CD8-positive, alpha-beta memory T cell (primary cell): Measurements from ENCODE around the gene EFNA5. TPM values are rescaled to one million over a fixed set of nuclear protein-coding genes. Genes with fewer than 3 reads are reported as not detected.

Experiments used
- CTCF ChIA-PET: fragments of 350-600 bp; sonication (Branson Sonifier 250); formaldehyde crosslinking; loops from one replicate; lab custom pipeline; 2021; ENCODE audit warnings: antibody characterized with exemption; lab: Charles Lee
- POLR2A ChIA-PET: fragments of 350-600 bp; sonication (Branson Sonifier 250); formaldehyde crosslinking; loops from one replicate; lab custom pipeline; 2021; ENCODE audit warnings: antibody characterized with exemption; lab: Charles Lee
- DNase-seq, 5 donors: peaks; one replicate each; pipeline versions ENCODE4 v3.0.0 to v3.0.0-alpha.2; 2020 to 2022; ENCODE audit warnings: mixed read lengths in 1 of 5
- H3K27ac ChIP-seq: one replicate; pipeline ENCODE4 v1.7.0; 2013; ENCODE audit warnings: low read depth, mild to moderate bottlenecking, low read length, moderate library complexity
- H3K27me3 ChIP-seq: 2 replicates; pipeline ENCODE4 v1.7.0; 2013; ENCODE audit warnings: low read length, mild to moderate bottlenecking; ENCODE audit not compliant: insufficient read depth, poor library complexity, severe bottlenecking
- H3K36me3 ChIP-seq: 2 replicates; pipeline ENCODE4 v1.7.0; 2013; ENCODE audit warnings: mild to moderate bottlenecking, low read length, moderate library complexity; ENCODE audit not compliant: insufficient read depth
- H3K4me1 ChIP-seq: 2 replicates; pipeline ENCODE4 v1.7.0; 2013; ENCODE audit warnings: mild to moderate bottlenecking, low read length, moderate library complexity; ENCODE audit not compliant: insufficient read depth
- H3K4me3 ChIP-seq: 2 replicates; pipeline ENCODE4 v1.7.0; 2013; ENCODE audit warnings: mild to moderate bottlenecking, low read length
- H3K9me3 ChIP-seq: 2 replicates; pipeline ENCODE4 v1.7.0; 2013; ENCODE audit warnings: mild to moderate bottlenecking, low read length
- H3K27ac Mint-ChIP-seq, 8 donors: one replicate each; pipeline ENCODE4 v1.8.0; 2020 to 2021; ENCODE audit warnings: mixed read lengths in 8 of 8, mild to moderate bottlenecking in 6 of 8, inconsistent platforms in 3 of 8, moderate library complexity in 3 of 8
- H3K27me3 Mint-ChIP-seq, 2 donors: one replicate each; pipeline ENCODE4 v1.8.0; 2020 to 2021; ENCODE audit warnings: mixed read lengths in 2 of 2, mild to moderate bottlenecking in 1 of 2, moderate library complexity in 1 of 2
- H3K36me3 Mint-ChIP-seq, 3 donors: one replicate each; pipeline ENCODE4 v1.8.0; 2020 to 2021; ENCODE audit warnings: mixed read lengths in 3 of 3, inconsistent platforms in 1 of 3, mild to moderate bottlenecking in 1 of 3
- H3K4me1 Mint-ChIP-seq, 3 donors: one replicate each; pipeline ENCODE4 v1.8.0; 2020 to 2021; ENCODE audit warnings: mixed read lengths in 3 of 3, inconsistent platforms in 1 of 3, mild to moderate bottlenecking in 1 of 3
- H3K4me3 Mint-ChIP-seq, 7 donors: one replicate each; pipeline ENCODE4 v1.8.0; 2020 to 2021; ENCODE audit warnings: mixed read lengths in 7 of 7, mild to moderate bottlenecking in 6 of 7, moderate library complexity in 4 of 7, inconsistent platforms in 2 of 7
- H3K9me3 Mint-ChIP-seq, 5 donors: one replicate each; pipeline ENCODE4 v1.8.0; 2020 to 2022; ENCODE audit warnings: mixed read lengths in 5 of 5, mild to moderate bottlenecking in 3 of 5, moderate library complexity in 2 of 5, inconsistent platforms in 1 of 5
- polyA plus RNA-seq: library from polyadenylated mRNA; unstranded; fragments of 300-500 nt; fragmentation: Illumina TruSeq; gene quantifications from one replicate; pipeline ENCODE4 v1.2.3, GENCODE V29; 2021
- total RNA-seq, 2 experiments: library from RNA; stranded (reverse); gene quantifications; one replicate each; pipeline ENCODE4 v1.2.3, GENCODE V29; 2021

Gene EFNA5
- total and polyA plus RNA-seq, 3 experiments from 2014 or later, result 0.21 TPM; not detected in 2

DNA sequence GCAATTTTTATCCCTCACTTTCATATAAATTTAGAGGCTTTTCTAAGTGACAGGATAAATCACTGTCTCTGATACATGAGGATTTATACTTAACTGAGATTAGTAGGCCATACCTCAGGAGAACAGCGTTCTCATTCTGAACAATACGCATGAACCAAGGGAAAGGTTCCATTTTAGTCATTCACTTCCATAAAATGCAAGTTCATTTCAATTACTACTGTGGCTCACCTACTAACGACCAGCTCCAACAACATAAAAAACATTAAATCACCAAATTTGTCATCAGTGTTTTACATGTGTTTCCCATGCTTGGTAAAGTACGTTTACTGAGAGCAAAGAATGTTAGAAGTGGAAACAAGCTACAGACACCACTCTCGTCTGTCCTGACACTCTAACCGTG is 67.4 kb downstream of the EFNA5 start:
- Histone ChIP-seq H3K27ac (no peak overlapping the region), H3K27me3 (no peaks in the 10 kb centered on the region), H3K4me3 (no peak overlapping the region), H3K36me3 (no peaks in the 10 kb centered on the region), H3K9me3 (no peaks in the 10 kb centered on the region), H3K4me1 (no peaks in the 10 kb centered on the region)
- Mint-ChIP-seq H3K4me1 (peaks cover 0 to 7% (median 2%) of the 10 kb centered on the region in 3 donors), H3K27ac (no peak overlapping the region), H3K36me3 (no peaks in the 10 kb centered on the region), H3K9me3 (no peaks in the 10 kb centered on the region), H3K4me3 (no peak overlapping the region), H3K27me3 (peaks cover 6 to 30% of the 10 kb centered on the region in 2 donors)
- no peak for DNase-seq
- POLR2A ChIA-PET, result no interaction called here
- CTCF ChIA-PET, result interaction anchor here (1.3 kb wide), 1 partner anchor 31 kb away, joined by 5 read pairs; no protein-coding TSS in a partner anchor

DNA sequence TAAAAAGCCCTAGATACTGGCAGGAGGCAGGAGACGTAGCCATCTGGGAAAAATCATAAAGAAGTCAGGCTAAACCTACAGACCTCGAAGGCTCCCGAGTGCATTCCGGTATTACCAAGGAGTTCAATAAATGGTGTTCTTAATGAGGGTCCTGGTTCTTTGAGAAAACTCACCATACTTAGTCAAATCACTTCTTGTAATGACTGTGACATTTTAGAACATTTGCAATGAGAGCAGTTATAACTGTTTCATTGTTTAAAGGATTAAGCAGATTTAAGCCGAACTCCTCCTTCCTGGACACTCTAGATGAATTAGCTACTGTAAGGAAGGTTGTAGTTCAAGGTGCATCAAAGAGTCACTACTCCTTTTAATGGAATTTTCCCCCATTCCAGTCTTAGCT is 67.8 kb downstream of the EFNA5 start:
- H3K4me1 Mint-ChIP-seq, result peaks cover 0 to 7% (median 2%) of the 10 kb centered on the region in 3 donors
- no peak overlapping the region for H3K27ac ChIP-seq
- no peaks in the 10 kb centered on the region for H3K4me1 ChIP-seq
- no peak overlapping the region for H3K4me3 Mint-ChIP-seq
- CTCF ChIA-PET, result interaction anchor here (1.3 kb wide), 1 partner anchor 31 kb away, joined by 5 read pairs; no protein-coding TSS in a partner anchor
- H3K27ac Mint-ChIP-seq, result no peak overlapping the region
- H3K9me3 Mint-ChIP-seq, result no peaks in the 10 kb centered on the region
- no peaks in the 10 kb centered on the region for H3K9me3 ChIP-seq
- no peak for DNase-seq
- H3K36me3 Mint-ChIP-seq, result no peaks in the 10 kb centered on the region
- H3K27me3 ChIP-seq, result no peaks in the 10 kb centered on the region
- no peaks in the 10 kb centered on the region for H3K36me3 ChIP-seq
- POLR2A ChIA-PET, result no interaction called here
- peaks cover 4 to 25% of the 10 kb centered on the region in 2 donors for H3K27me3 Mint-ChIP-seq
- H3K4me3 ChIP-seq, result no peak overlapping the region

DNA sequence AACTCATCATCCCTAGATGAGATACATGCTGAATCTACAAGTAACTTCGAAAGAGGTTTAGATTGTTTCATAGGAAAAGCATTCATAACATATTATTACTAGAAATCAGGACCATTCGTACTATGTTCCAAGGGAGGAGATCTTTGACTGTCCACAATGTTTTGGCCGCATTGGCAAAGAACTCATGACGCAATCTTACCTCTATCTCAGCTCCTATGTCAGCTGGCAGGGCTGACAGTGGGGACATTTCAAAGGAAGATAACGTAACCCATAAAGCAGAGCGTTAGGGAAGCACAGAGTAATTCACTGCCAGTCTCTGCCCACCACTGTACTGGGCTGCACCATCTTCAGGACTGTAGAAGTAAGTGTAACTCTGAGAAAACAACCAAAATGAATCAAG is 69.7 kb downstream of the EFNA5 start:
- peaks cover 0 to 7% (median 2%) of the 10 kb centered on the region in 3 donors for H3K4me1 Mint-ChIP-seq
- CTCF ChIA-PET, result no interaction called here
- no peak overlapping the region for H3K4me3 Mint-ChIP-seq

DNA sequence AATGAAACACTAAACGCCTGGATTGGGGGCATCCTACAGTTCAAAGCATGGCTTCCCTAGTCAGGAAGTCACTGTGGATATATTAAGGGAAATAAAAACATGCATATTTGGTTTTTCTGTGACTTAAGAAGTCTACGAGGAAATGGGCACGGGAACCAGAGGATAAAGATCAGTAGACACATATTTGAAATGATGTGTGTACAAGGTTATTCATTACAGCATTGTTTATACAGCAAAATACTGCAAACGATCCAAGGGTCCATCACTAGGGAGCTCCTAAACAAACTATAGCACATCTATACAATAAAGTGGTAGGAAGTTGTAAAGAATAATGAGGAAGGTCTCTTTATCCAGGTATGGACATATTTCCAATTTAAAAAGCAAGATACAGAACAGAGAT is 71.8 kb downstream of the EFNA5 start:
- H3K4me3 Mint-ChIP-seq, result no peak overlapping the region
- ChIA-PET POLR2A (no interaction called here), CTCF (no interaction called here)
- no peaks in the 10 kb centered on the region for H3K4me1 Mint-ChIP-seq
- no peaks in the 10 kb centered on the region for H3K9me3 Mint-ChIP-seq
- DNase-seq, result no peak
- no peaks in the 10 kb centered on the region for H3K36me3 Mint-ChIP-seq
- Histone ChIP-seq H3K27me3 (no peaks in the 10 kb centered on the region), H3K27ac (no peak overlapping the region), H3K9me3 (no peaks in the 10 kb centered on the region), H3K36me3 (no peaks in the 10 kb centered on the region), H3K4me3 (no peak overlapping the region), H3K4me1 (no peaks in the 10 kb centered on the region)
- peaks cover 5 to 12% of the 10 kb centered on the region in 2 donors for H3K27me3 Mint-ChIP-seq
- H3K27ac Mint-ChIP-seq, result no peak overlapping the region

More for the DNA sequence above, 69.7 kb downstream of the EFNA5 start:
- Histone ChIP-seq H3K9me3 (no peaks in the 10 kb centered on the region), H3K4me3 (no peak overlapping the region), H3K27me3 (no peaks in the 10 kb centered on the region), H3K36me3 (no peaks in the 10 kb centered on the region), H3K27ac (no peak overlapping the region), H3K4me1 (no peaks in the 10 kb centered on the region)
- Mint-ChIP-seq H3K36me3 (no peaks in the 10 kb centered on the region), H3K27ac (no peak overlapping the region), H3K9me3 (no peaks in the 10 kb centered on the region), H3K27me3 (peaks cover 4 to 19% of the 10 kb centered on the region in 2 donors)
- POLR2A ChIA-PET, result no interaction called here
- no peak for DNase-seq

DNA sequence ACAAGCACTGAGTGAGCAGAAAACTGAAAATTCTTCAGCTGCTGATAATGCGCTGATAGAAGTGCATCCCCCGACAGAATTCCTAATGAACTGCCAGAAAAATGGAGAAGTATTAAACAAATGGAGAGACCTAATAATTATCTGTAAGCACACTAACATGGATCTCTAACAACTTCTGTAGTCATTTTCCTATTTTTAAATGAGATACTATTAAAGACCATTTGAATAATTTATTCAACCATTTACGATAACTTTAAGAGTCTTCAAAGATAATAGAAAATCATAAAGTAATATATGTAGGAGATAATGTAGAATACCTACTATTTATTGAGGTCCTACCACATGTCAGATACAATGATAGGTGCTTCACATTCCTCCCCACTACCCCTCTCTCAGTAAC is 72.9 kb downstream of the EFNA5 start:
- CTCF ChIA-PET, result no interaction called here
- H3K4me3 Mint-ChIP-seq, result no peak overlapping the region

DNA sequence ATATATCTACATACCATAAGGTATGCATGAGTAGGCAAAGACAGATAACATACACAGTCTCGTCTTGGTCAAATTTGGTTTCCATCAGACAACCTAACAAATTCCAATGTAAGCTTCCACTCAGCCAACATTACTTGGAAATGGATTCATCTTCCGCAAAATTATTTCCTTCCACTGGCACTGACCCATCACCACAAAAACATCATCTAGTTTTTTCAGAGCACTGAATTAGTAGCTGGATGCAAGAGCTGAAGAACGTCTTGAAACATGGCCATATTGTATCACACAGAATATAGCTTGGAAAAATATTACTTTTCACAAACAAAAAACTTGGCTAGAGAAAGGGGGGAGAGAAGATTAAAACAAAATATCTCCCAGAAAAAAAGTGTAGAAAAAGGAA is 73.5 kb downstream of the EFNA5 start:
- CTCF ChIA-PET, result no interaction called here

More for the DNA sequence above, 72.9 kb downstream of the EFNA5 start:
- Mint-ChIP-seq H3K36me3 (no peaks in the 10 kb centered on the region), H3K27ac (no peak overlapping the region), H3K27me3 (peaks cover 5 to 12% of the 10 kb centered on the region in 2 donors), H3K9me3 (no peaks in the 10 kb centered on the region), H3K4me1 (no peaks in the 10 kb centered on the region)
- Histone ChIP-seq H3K4me1 (no peaks in the 10 kb centered on the region), H3K27me3 (no peaks in the 10 kb centered on the region), H3K9me3 (no peaks in the 10 kb centered on the region), H3K4me3 (no peak overlapping the region), H3K36me3 (no peaks in the 10 kb centered on the region), H3K27ac (no peak overlapping the region)
- no peak for DNase-seq
- POLR2A ChIA-PET, result no interaction called here

DNA sequence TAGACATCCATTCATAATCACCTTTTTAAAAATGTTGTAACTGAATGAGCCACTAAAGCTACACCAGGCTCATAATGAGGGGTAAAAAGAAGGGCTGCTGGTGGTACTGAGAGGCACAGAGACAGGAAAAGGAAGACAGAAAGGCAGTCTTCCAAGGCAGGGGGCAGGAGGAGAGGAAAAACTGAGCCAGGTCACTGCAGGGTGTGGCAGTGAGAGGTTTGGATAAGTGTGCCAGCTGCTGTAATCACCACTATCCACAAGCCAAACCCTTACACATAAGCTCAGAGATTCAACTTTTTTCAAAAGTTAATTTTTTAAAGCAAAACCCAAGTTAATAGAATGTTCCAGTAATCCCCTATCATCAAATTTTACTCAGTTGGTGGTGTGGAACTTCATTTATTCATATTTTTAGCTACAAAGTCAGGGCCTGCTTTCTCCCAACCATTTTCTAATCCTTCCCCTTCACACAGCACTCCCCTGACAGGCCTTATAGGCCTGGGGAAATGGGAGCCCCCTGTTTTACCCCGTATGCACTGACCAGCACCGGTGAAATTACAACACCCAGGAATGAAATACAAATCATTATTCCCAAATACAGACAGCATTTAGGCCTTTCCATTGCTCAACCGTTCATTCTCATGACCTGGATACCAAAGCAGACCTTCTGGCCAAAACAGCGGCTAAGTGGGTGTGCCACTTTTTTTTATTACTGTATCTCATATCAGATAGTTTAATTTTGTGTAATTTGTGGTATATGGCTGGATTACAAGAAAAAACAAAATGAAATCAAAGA is 76.3 kb downstream of the EFNA5 start:
- ChIA-PET CTCF (interaction anchor here (1.0 kb wide), 1 partner anchor 22 kb away, joined by 3 read pairs; no protein-coding TSS in a partner anchor), POLR2A (no interaction called here)
- Histone ChIP-seq H3K27me3 (no peaks in the 10 kb centered on the region), H3K27ac (no peak overlapping the region), H3K4me1 (no peaks in the 10 kb centered on the region), H3K36me3 (no peaks in the 10 kb centered on the region), H3K4me3 (no peak overlapping the region), H3K9me3 (no peaks in the 10 kb centered on the region)
- Mint-ChIP-seq H3K27me3 (peaks cover 5 to 15% of the 10 kb centered on the region in 2 donors), H3K9me3 (no peaks in the 10 kb centered on the region), H3K4me1 (no peaks in the 10 kb centered on the region), H3K36me3 (no peaks in the 10 kb centered on the region), H3K4me3 (peak overlapping the region in 1 of 7 donors; percentile 34), H3K27ac (peak overlapping the region in 1 of 8 donors; percentile 55)
- DNase-seq, result no peak

More for the DNA sequence above, 73.5 kb downstream of the EFNA5 start:
- H3K36me3 Mint-ChIP-seq, result no peaks in the 10 kb centered on the region
- POLR2A ChIA-PET, result no interaction called here
- no peaks in the 10 kb centered on the region for H3K27me3 ChIP-seq
- peaks cover 5 to 12% of the 10 kb centered on the region in 2 donors for H3K27me3 Mint-ChIP-seq
- no peaks in the 10 kb centered on the region for H3K36me3 ChIP-seq
- H3K4me3 Mint-ChIP-seq, result no peak overlapping the region
- DNase-seq, result no peak
- H3K9me3 ChIP-seq, result no peaks in the 10 kb centered on the region
- H3K4me1 Mint-ChIP-seq, result no peaks in the 10 kb centered on the region
- H3K4me1 ChIP-seq, result no peaks in the 10 kb centered on the region
- H3K9me3 Mint-ChIP-seq, result no peaks in the 10 kb centered on the region
- H3K27ac Mint-ChIP-seq, result no peak overlapping the region
- no peak overlapping the region for H3K4me3 ChIP-seq
- no peak overlapping the region for H3K27ac ChIP-seq

DNA sequence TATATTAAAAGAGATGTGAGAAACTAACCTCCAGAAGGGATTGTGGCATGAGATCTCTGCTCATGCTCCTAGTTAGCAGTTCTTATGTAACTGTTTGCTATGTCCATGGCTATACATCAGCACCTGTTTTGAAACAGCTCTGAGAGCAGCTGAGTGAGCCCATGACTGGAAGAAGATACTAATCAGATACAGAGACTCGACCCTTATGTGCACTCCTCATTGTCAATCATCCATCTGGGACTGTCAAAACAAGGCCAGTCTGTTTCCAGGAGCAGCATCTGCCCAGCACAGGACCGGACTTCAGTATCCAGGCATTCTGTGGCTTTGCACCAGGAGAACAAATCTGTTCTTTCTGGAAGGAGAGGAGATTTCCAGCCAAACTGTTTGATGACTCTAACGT is 77.7 kb downstream of the EFNA5 start:
- H3K27ac ChIP-seq, result no peak overlapping the region
- Mint-ChIP-seq H3K36me3 (no peaks in the 10 kb centered on the region), H3K4me1 (no peaks in the 10 kb centered on the region), H3K27ac (peak overlapping the region in 1 of 8 donors; percentile 24), H3K4me3 (no peak overlapping the region), H3K27me3 (peaks cover 5 to 19% of the 10 kb centered on the region in 2 donors), H3K9me3 (no peaks in the 10 kb centered on the region)
- H3K36me3 ChIP-seq, result no peaks in the 10 kb centered on the region
- H3K4me3 ChIP-seq, result no peak overlapping the region
- H3K4me1 ChIP-seq, result no peaks in the 10 kb centered on the region
- H3K9me3 ChIP-seq, result no peaks in the 10 kb centered on the region
- H3K27me3 ChIP-seq, result no peaks in the 10 kb centered on the region
- ChIA-PET CTCF (no interaction called here), POLR2A (no interaction called here)
- DNase-seq, result no peak
